ENCODE measurements around the gene ADCY9. TPM values are rescaled to one million over a fixed set of nuclear protein-coding genes. Genes with fewer than 3 reads are reported as not detected.

ADCY9 gene
- total RNA-seq, 5 donors from 2014 or later (not counting 1 experiment from before 2014, with no cell fraction given), result 7.9 to 15.7 (median 11.6) TPM

GRCh38 chr16:4115209-4115948 is 863 bp downstream of the ADCY9 start:
- H3K27me3 Mint-ChIP-seq, result peaks cover 0 to 1% of the 10 kb centered on the region in 2 donors
- H3K4me1 Mint-ChIP-seq, result peaks cover 49 to 50% (median 50%) of the 10 kb centered on the region in 3 donors
- H3K36me3 ChIP-seq (ENCODE audit: control insufficient read depth in 2 of 2, extremely low read depth in 1 of 2, insufficient read depth in 1 of 2, low read length in 1 of 2), result no peaks in the 10 kb centered on the region
- no peak overlapping the region for H3K27ac Mint-ChIP-seq
- ATAC-seq (replicated peaks in 1 of 4) (peak; percentile 56 to 61 (median 60)), DNase-seq (peak; percentile 12 to 67 (median 40))
- CTCF ChIA-PET, result interaction anchor here in 1 of 2 donors (0.6 to 0.8 kb wide), 2 partner anchors 138 to 157 kb away, joined by 3 to 4 read pairs; no protein-coding TSS in a partner anchor
- H3K4me3 ChIP-seq (ENCODE audit: control insufficient read depth in 1 of 2, extremely low read depth in 1 of 2, low read length in 1 of 2), result peak overlapping the region in 1 of 2 donors; percentile 50
- no peaks in the 10 kb centered on the region for H3K36me3 Mint-ChIP-seq
- H3K9me3 Mint-ChIP-seq, result no peaks in the 10 kb centered on the region
- H3K27ac ChIP-seq (ENCODE audit: low read length), result no peak overlapping the region
- peak overlapping the region; percentile 73 to 79 (median 78) for H3K4me3 Mint-ChIP-seq
- 12% methylated on average over 67 of the region's 75 CpGs for WGBS (ENCODE audit: insufficient coverage)
- H3K4me1 ChIP-seq (ENCODE audit: control insufficient read depth in 1 of 2, extremely low read depth in 1 of 2, insufficient read depth in 2 of 2, low read length in 2 of 2), result peaks cover 0 to 40% of the 10 kb centered on the region in 2 experiments
- no peaks in the 10 kb centered on the region for H3K9me3 ChIP-seq
- peaks cover 0 to 2% of the 10 kb centered on the region in 2 experiments for H3K27me3 ChIP-seq (replicated peaks in 1 of 2; ENCODE audit: control insufficient read depth in 2 of 2, extremely low read depth in 1 of 2, insufficient read depth in 2 of 2, low read length in 1 of 2)
- POLR2A ChIA-PET, result interaction anchor here (0.5 to 0.6 kb wide), 2 partner anchors 211 to 444 kb away, joined by 5 read pairs; no protein-coding TSS in a partner anchor

GRCh38 chr16:4114257-4115208 is 1.7 kb downstream of the ADCY9 start:
- no peak for DNase-seq
- H3K9me3 ChIP-seq, result no peaks in the 10 kb centered on the region
- Mint-ChIP-seq H3K27ac (no peak overlapping the region), H3K4me3 (peak overlapping the region; percentile 64 to 79 (median 78)), H3K9me3 (no peaks in the 10 kb centered on the region), H3K4me1 (peaks cover 50 to 56% (median 55%) of the 10 kb centered on the region in 3 donors), H3K27me3 (peaks cover 0 to 1% of the 10 kb centered on the region in 2 donors), H3K36me3 (no peaks in the 10 kb centered on the region)
- peaks cover 0 to 2% of the 10 kb centered on the region in 2 experiments for H3K27me3 ChIP-seq (replicated peaks in 1 of 2; ENCODE audit: control insufficient read depth in 2 of 2, extremely low read depth in 1 of 2, insufficient read depth in 2 of 2, low read length in 1 of 2)
- H3K4me3 ChIP-seq (ENCODE audit: control insufficient read depth in 1 of 2, extremely low read depth in 1 of 2, low read length in 1 of 2), result peak overlapping the region in 1 of 2 donors; percentile 50
- WGBS (ENCODE audit: insufficient coverage), result 91% methylated on average over 42 of the region's 47 CpGs
- no peaks in the 10 kb centered on the region for H3K36me3 ChIP-seq (ENCODE audit: control insufficient read depth in 2 of 2, extremely low read depth in 1 of 2, insufficient read depth in 1 of 2, low read length in 1 of 2)
- POLR2A ChIA-PET, result interaction anchor here in 1 of 2 donors (0.6 kb wide), 1 partner anchor 445 kb away, joined by 5 read pairs; no protein-coding TSS in a partner anchor
- CTCF ChIA-PET, result no interaction called here
- no peak overlapping the region for H3K27ac ChIP-seq (ENCODE audit: low read length)
- ATAC-seq (replicated peaks in 1 of 4), result no peak
- H3K4me1 ChIP-seq (ENCODE audit: control insufficient read depth in 1 of 2, extremely low read depth in 1 of 2, insufficient read depth in 2 of 2, low read length in 2 of 2), result peaks cover 0 to 44% of the 10 kb centered on the region in 2 experiments

GRCh38 chr16:4113358-4114256 is 2.6 kb downstream of the ADCY9 start:
- ATAC-seq (replicated peaks in 1 of 4) (no peak), DNase-seq (no peak)
- Histone ChIP-seq H3K27me3 (replicated peaks in 1 of 2; ENCODE audit: control insufficient read depth in 2 of 2, extremely low read depth in 1 of 2, insufficient read depth in 2 of 2, low read length in 1 of 2) (peaks cover 0 to 2% of the 10 kb centered on the region in 2 experiments), H3K4me3 (ENCODE audit: control insufficient read depth in 1 of 2, extremely low read depth in 1 of 2, low read length in 1 of 2) (no peak overlapping the region), H3K27ac (ENCODE audit: low read length) (no peak overlapping the region), H3K36me3 (ENCODE audit: control insufficient read depth in 2 of 2, extremely low read depth in 1 of 2, insufficient read depth in 1 of 2, low read length in 1 of 2) (no peaks in the 10 kb centered on the region), H3K4me1 (ENCODE audit: control insufficient read depth in 1 of 2, extremely low read depth in 1 of 2, insufficient read depth in 2 of 2, low read length in 2 of 2) (peaks cover 0 to 44% of the 10 kb centered on the region in 2 experiments), H3K9me3 (no peaks in the 10 kb centered on the region)
- Mint-ChIP-seq H3K27ac (peak overlapping the region in 1 of 2 donors; percentile 17), H3K36me3 (no peaks in the 10 kb centered on the region), H3K27me3 (no peaks in the 10 kb centered on the region), H3K4me3 (peak overlapping the region; percentile 64 to 79 (median 78)), H3K9me3 (no peaks in the 10 kb centered on the region), H3K4me1 (peaks cover 50 to 62% (median 59%) of the 10 kb centered on the region in 3 donors)
- ChIA-PET POLR2A (no interaction called here), CTCF (no interaction called here)
- 97% methylated on average over 27 of the region's 34 CpGs for WGBS (ENCODE audit: insufficient coverage)

- Mint-ChIP-seq H3K4me3 (peak overlapping the region; percentile 44 to 78 (median 64)), H3K4me1 (peaks cover 46 to 59% (median 59%) of the 10 kb centered on the region in 3 donors), H3K9me3 (no peaks in the 10 kb centered on the region), H3K27me3 (no peaks in the 10 kb centered on the region), H3K27ac (peak overlapping the region in 1 of 2 donors; percentile 20), H3K36me3 (peaks cover under 1% of the 10 kb centered on the region)
- Histone ChIP-seq H3K27me3 (replicated peaks in 1 of 2; ENCODE audit: control insufficient read depth in 2 of 2, extremely low read depth in 1 of 2, insufficient read depth in 2 of 2, low read length in 1 of 2) (no peaks in the 10 kb centered on the region), H3K36me3 (ENCODE audit: control insufficient read depth in 2 of 2, extremely low read depth in 1 of 2, insufficient read depth in 1 of 2, low read length in 1 of 2) (no peaks in the 10 kb centered on the region), H3K27ac (ENCODE audit: low read length) (no peak overlapping the region), H3K4me3 (ENCODE audit: control insufficient read depth in 1 of 2, extremely low read depth in 1 of 2, low read length in 1 of 2) (no peak overlapping the region), H3K4me1 (ENCODE audit: control insufficient read depth in 1 of 2, extremely low read depth in 1 of 2, insufficient read depth in 2 of 2, low read length in 2 of 2) (peaks cover 0 to 41% of the 10 kb centered on the region in 2 experiments), H3K9me3 (no peaks in the 10 kb centered on the region)
- WGBS (ENCODE audit: insufficient coverage), result 87% methylated on average over 5 of the region's 16 CpGs
- ATAC-seq (replicated peaks in 1 of 4), result no peak
- no peak for DNase-seq
- ChIA-PET CTCF (interaction anchor here in 1 of 2 donors (0.9 kb wide), 1 partner anchor 11 kb away, joined by 3 read pairs; no protein-coding TSS in a partner anchor), POLR2A (interaction anchor here in 1 of 2 donors (0.7 kb wide), 1 partner anchor 275 kb away, joined by 12 read pairs; no protein-coding TSS in a partner anchor)
Observed at GRCh38 chr16:4111748-4112696, 4.2 kb downstream of the ADCY9 start.

GRCh38 chr16:4110680-4111079 is 5.6 kb downstream of the ADCY9 start:
- Histone ChIP-seq H3K4me3 (ENCODE audit: control insufficient read depth in 1 of 2, extremely low read depth in 1 of 2, low read length in 1 of 2) (no peak overlapping the region), H3K27ac (ENCODE audit: low read length) (no peak overlapping the region), H3K9me3 (no peaks in the 10 kb centered on the region), H3K36me3 (ENCODE audit: control insufficient read depth in 2 of 2, extremely low read depth in 1 of 2, insufficient read depth in 1 of 2, low read length in 1 of 2) (no peaks in the 10 kb centered on the region), H3K4me1 (ENCODE audit: control insufficient read depth in 1 of 2, extremely low read depth in 1 of 2, insufficient read depth in 2 of 2, low read length in 2 of 2) (peaks cover 0 to 36% of the 10 kb centered on the region in 2 experiments), H3K27me3 (replicated peaks in 1 of 2; ENCODE audit: control insufficient read depth in 2 of 2, extremely low read depth in 1 of 2, insufficient read depth in 2 of 2, low read length in 1 of 2) (no peaks in the 10 kb centered on the region)
- Mint-ChIP-seq H3K27me3 (no peaks in the 10 kb centered on the region), H3K4me3 (no peak overlapping the region), H3K9me3 (no peaks in the 10 kb centered on the region), H3K36me3 (peaks cover 11% of the 10 kb centered on the region), H3K27ac (no peak overlapping the region), H3K4me1 (peaks cover 42 to 58% (median 57%) of the 10 kb centered on the region in 3 donors)
- ChIA-PET POLR2A (no interaction called here), CTCF (no interaction called here)
- 90% methylated on average over 10 of the region's 14 CpGs for WGBS (ENCODE audit: insufficient coverage)
- ATAC-seq (replicated peaks in 1 of 4) (peak in 1 of 4 experiments; percentile 39), DNase-seq (peak in 1 of 35 experiments; percentile 11)

Measured in T-cell (primary cell).